Measurements from ENCODE around the gene TAP1. TPM values are rescaled to one million over a fixed set of nuclear protein-coding genes. Genes with fewer than 3 reads are reported as not detected.
A peak's percentile ranks its signal among the peaks of the same experiment; 100 is the strongest.

Gene TAP1
- total and polyA plus RNA-seq, 2 donors (not counting 1 experiment from before 2014, with no cell fraction given): 126 to 184 TPM

DNA sequence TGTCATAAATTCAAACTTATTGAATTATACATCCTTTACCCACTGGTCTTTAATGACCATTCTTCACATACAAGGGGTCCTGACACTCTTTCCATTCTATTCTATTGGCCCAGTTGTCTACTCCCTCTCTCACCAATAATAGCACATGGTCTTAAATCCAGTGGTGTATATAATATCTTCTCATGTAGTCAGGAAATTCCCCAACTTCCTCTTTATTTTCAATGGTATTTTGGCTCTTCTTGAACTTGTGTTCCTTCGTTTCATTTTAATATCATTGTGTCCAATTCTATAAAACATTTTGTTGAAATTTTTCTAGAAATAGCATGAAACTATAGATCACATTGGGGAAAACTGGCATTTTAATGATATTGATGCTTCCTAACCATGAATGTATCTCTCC is 37.3 kb upstream of the TAP1 start:
- ChIA-PET POLR2A (interaction anchor here (0.8 to 1.2 kb wide), 3 partner anchors 50 to 59 kb away, joined by 3 to 6 read pairs (median 4); partner anchors contain the start of gene HLA-DMB), CTCF (interaction anchor here (1.2 to 14.6 kb wide), 6 partner anchors 42 to 96 kb away, joined by 3 to 305 read pairs (median 16); no protein-coding TSS in a partner anchor)
- peaks cover 23 to 26% of the 10 kb centered on the region in 2 donors for H3K4me1 ChIP-seq (ENCODE audit: control insufficient read depth in 2 of 2, insufficient read depth in 2 of 2, low read length in 2 of 2)
- no peak for ATAC-seq (ENCODE audit: low read depth)
- WGBS (ENCODE audit: insufficient coverage): no CpG with 5 or more reads among the region's 1 CpG
- TF ChIP-seq, protein P1, sequence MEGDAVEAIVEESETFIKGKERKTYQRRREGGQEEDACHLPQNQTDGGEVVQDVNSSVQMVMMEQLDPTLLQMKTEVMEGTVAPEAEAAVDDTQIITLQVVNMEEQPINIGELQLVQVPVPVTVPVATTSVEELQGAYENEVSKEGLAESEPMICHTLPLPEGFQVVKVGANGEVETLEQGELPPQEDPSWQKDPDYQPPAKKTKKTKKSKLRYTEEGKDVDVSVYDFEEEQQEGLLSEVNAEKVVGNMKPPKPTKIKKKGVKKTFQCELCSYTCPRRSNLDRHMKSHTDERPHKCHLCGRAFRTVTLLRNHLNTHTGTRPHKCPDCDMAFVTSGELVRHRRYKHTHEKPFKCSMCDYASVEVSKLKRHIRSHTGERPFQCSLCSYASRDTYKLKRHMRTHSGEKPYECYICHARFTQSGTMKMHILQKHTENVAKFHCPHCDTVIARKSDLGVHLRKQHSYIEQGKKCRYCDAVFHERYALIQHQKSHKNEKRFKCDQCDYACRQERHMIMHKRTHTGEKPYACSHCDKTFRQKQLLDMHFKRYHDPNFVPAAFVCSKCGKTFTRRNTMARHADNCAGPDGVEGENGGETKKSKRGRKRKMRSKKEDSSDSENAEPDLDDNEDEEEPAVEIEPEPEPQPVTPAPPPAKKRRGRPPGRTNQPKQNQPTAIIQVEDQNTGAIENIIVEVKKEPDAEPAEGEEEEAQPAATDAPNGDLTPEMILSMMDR (IDR thresholded peaks at IDR 0.05): no peak
- no peak for TF ChIP-seq EZH2 (IDR thresholded peaks at IDR 0.05; ENCODE audit: borderline replicate concordance, insufficient read depth, low read depth, low read length, poor library complexity, severe bottlenecking)
- H3K4me3 ChIP-seq (ENCODE audit: control extremely low read depth in 1 of 5, extremely low read depth in 1 of 5, insufficient read depth in 1 of 5, low read depth in 2 of 5, low read length in 4 of 5): no peak overlapping the region
- Mint-ChIP-seq H3K4me1 (peaks cover 47% of the 10 kb centered on the region), H3K27ac (peak overlapping the region; percentile 37), H3K27me3 (no peaks in the 10 kb centered on the region), H3K9me3 (ENCODE audit: insufficient read depth) (no peaks in the 10 kb centered on the region), H3K4me3 (no peak overlapping the region)
- intact Hi-C loops (cut with micrococcal nuclease): loop anchor here (10.0 kb wide), 2 partner anchors 184 to 354 kb away; partner anchors contain the start of genes HLA-DPA1 and HLA-DPB1
- no peaks in the 10 kb centered on the region for H4K20me1 ChIP-seq (ENCODE audit: control insufficient read depth, insufficient read depth, low read length, poor library complexity, severe bottlenecking)
- peaks cover 23% of the 10 kb centered on the region for H3K79me2 ChIP-seq (ENCODE audit: control insufficient read depth, insufficient read depth, low read length)
- no peak overlapping the region for H2AFZ ChIP-seq (ENCODE audit: insufficient read depth, low read depth, low read length, poor library complexity, severe bottlenecking)
- no peaks in the 10 kb centered on the region for H3K9me3 ChIP-seq (ENCODE audit: control extremely low read depth in 1 of 3, control insufficient read depth in 2 of 3, insufficient read depth in 1 of 3, low read length in 2 of 3)
- H3K27ac ChIP-seq (ENCODE audit: low read length in 2 of 2): no peak overlapping the region
- no peak overlapping the region for H3K9ac ChIP-seq (ENCODE audit: low read length)
- H3K36me3 ChIP-seq (replicated peaks in 1 of 2; ENCODE audit: control extremely low read depth in 1 of 2, control insufficient read depth in 1 of 2, extremely low read depth in 1 of 2, insufficient read depth in 2 of 2, low read length in 1 of 2): peaks cover 2% of the 10 kb centered on the region in 2 experiments
- DNase-seq: peak; percentile 42
- H3K27me3 ChIP-seq (replicated peaks in 1 of 4; ENCODE audit: control extremely low read depth in 1 of 4, control insufficient read depth in 3 of 4, insufficient read depth in 4 of 4, low read length in 3 of 4): no peaks in the 10 kb centered on the region
- H3K4me2 ChIP-seq (replicated peaks; ENCODE audit: low read depth, low read length, poor library complexity, severe bottlenecking): no peak overlapping the region

DNA sequence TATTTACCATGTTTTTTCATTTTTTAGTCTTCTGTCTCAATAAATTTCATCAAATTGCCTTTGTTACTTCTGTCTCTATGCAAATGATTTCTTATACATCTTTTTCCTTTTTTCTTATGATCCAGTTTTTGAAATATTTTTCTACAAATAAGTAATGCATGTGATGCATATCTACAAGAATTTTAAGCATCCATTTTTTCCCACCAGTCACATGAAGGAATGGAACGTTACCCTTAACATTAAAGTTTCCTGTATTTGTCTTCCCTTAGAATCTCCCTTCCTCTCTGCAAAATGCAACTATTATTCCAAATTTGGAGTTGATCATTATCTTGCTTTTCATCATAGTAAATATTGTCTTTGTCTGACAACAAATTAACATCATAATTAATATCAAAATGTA is 36.0 kb upstream of the TAP1 start:
- whole genome bisulfite sequencing (ENCODE audit: insufficient coverage): no CpG with 5 or more reads among the region's 1 CpG
- Mint-ChIP-seq H3K9me3 (ENCODE audit: insufficient read depth) (no peaks in the 10 kb centered on the region), H3K27me3 (no peaks in the 10 kb centered on the region), H3K4me3 (no peak overlapping the region), H3K27ac (no peak overlapping the region), H3K4me1 (peaks cover 38% of the 10 kb centered on the region)
- peaks cover 17 to 18% of the 10 kb centered on the region in 2 donors for H3K4me1 ChIP-seq (ENCODE audit: control insufficient read depth in 2 of 2, insufficient read depth in 2 of 2, low read length in 2 of 2)
- H3K27me3 ChIP-seq (replicated peaks in 1 of 4; ENCODE audit: control extremely low read depth in 1 of 4, control insufficient read depth in 3 of 4, insufficient read depth in 4 of 4, low read length in 3 of 4): no peaks in the 10 kb centered on the region
- no peak overlapping the region for H2AFZ ChIP-seq (ENCODE audit: insufficient read depth, low read depth, low read length, poor library complexity, severe bottlenecking)
- H3K9me3 ChIP-seq (ENCODE audit: control extremely low read depth in 1 of 3, control insufficient read depth in 2 of 3, insufficient read depth in 1 of 3, low read length in 2 of 3): no peaks in the 10 kb centered on the region
- DNase-seq (no peak), ATAC-seq (ENCODE audit: low read depth) (no peak)
- no peak for TF ChIP-seq EZH2 (IDR thresholded peaks at IDR 0.05; ENCODE audit: borderline replicate concordance, insufficient read depth, low read depth, low read length, poor library complexity, severe bottlenecking)
- TF ChIP-seq, protein P1 (IDR thresholded peaks at IDR 0.05): no peak
- CTCF ChIA-PET: interaction anchor here (0.8 to 14.6 kb wide), 6 partner anchors 44 to 97 kb away, joined by 3 to 305 read pairs (median 4); no protein-coding TSS in a partner anchor
- H3K9ac ChIP-seq (ENCODE audit: low read length): no peak overlapping the region
- no peak overlapping the region for H3K27ac ChIP-seq (ENCODE audit: low read length in 2 of 2)
- intact Hi-C loops (cut with micrococcal nuclease): no loop called here
- peaks cover 2% of the 10 kb centered on the region in 2 experiments for H3K36me3 ChIP-seq (replicated peaks in 1 of 2; ENCODE audit: control extremely low read depth in 1 of 2, control insufficient read depth in 1 of 2, extremely low read depth in 1 of 2, insufficient read depth in 2 of 2, low read length in 1 of 2)
- peaks cover 12% of the 10 kb centered on the region for H3K79me2 ChIP-seq (ENCODE audit: control insufficient read depth, insufficient read depth, low read length)
- H4K20me1 ChIP-seq (ENCODE audit: control insufficient read depth, insufficient read depth, low read length, poor library complexity, severe bottlenecking): no peaks in the 10 kb centered on the region
- POLR2A ChIA-PET: interaction anchor here (1.0 to 1.2 kb wide), 2 partner anchors 52 to 60 kb away, joined by 3 to 4 read pairs; partner anchors contain the start of gene HLA-DMB
- no peak overlapping the region for H3K4me3 ChIP-seq (ENCODE audit: control extremely low read depth in 1 of 5, extremely low read depth in 1 of 5, insufficient read depth in 1 of 5, low read depth in 2 of 5, low read length in 4 of 5)
- H3K4me2 ChIP-seq (replicated peaks; ENCODE audit: low read depth, low read length, poor library complexity, severe bottlenecking): no peak overlapping the region
